HG02970 (cell line): Measurements from ENCODE around the gene CREB1.

Experiments
- ATAC-seq: cut with Tn5 transposase; IDR thresholded peaks from one replicate; pipeline ENCODE4 v1.9.1; 2021; ENCODE audit warnings: mild to moderate bottlenecking, moderate library complexity, moderate number of reproducible peaks; ENCODE audit not compliant: unreplicated experiment, low FRiP score

Gene CREB1

DNA sequence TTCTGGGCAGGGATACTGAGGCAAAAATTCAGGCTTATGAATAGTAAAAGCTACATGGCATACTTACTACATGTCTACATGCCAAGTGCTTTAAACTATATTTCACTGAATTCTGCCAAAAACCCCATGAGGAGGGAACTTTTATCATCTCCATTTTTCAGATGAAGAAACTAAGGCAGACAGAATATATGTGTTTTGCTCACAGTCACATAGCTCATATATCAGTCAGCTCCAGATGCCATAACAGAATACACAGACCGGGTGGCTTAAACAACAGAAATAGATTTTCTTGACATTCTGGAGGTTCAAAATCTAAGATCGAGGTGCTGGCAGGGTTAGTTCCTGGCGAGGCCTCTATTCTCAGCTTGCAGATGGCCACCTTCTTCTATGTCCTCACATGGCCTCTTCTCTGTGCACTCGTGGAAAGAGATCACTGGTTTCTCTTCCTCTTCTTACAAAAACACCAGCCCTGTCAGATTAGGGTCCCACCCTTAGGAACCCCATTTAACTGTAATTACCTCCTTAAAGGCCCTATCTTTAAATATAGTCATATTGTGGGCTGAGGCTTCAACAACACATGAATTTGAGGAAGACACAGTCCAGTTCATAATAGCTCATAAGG lies 27.1 kb upstream of the CREB1 start:
- peak; percentile 17 for ATAC-seq

DNA sequence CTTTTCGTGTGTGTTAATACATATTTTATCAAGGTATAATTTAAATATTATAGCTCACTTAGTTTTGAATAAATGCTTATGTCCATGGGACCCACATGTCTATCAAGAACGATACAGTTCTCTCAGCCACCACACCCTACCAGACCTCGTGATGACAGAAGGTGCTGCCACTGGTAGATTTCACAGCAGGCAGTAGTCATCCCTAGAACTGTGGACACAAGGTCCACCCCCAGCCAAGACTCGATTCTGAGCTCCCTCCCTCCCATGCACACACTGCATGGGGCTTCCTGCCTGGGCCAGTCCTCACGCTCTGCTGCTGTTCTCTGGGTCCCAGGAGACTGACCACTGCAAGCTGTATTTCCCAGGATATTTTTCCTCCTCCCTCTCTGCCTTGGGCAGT lies 26.5 kb upstream of the CREB1 start:
- peak; percentile 60 for ATAC-seq

DNA sequence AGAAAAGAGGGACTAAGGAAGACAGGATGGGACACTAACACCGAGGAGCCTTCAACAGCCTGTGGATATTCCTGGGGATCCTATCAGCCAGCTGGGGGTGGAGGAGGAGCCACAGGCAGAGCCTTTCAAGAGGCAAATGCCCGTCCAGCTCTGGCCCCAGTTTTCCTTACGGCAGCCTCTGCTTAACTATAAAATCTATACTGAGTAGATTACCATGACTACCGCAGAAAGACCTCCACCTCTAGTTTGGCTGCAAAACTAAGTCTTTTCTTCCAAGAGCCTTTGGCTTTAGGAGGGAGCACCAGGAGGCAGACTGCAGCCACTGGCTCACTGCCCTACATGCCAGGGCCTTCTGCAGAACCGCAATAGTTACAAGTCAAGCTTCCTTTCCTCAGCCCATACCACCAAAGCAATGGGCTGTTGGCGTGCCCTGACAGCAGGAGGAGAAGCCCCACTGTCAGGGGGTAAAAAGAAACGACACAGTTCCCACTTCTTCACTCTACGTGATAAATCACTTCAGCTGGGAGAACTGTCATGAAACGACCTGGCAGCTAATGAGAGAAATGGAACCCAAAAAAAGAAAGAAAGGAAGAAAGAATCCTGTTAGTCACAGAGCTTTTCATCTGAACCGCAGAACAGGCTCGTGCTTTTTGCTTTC lies 25.1 kb upstream of the CREB1 start:
- ATAC-seq = no peak

DNA sequence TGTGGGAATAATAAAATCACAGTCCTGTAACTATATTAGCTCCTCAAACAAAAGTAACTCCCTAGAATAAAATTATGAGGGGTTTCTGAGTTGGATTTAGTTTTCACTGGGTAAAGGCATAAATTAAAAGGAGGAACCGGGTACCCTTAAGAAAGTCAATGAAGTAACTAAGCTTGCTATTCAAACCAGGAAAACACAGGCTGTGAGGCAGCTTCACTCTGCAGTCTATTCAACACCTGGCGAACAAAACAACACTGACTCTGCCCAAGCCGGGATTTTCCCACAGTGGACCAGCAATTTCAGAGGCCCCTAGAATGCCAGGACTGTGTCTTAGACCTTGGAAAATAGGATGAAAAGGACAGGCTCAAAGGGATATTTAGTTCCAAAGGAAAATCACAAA lies 24.6 kb upstream of the CREB1 start:
- no peak for ATAC-seq

DNA sequence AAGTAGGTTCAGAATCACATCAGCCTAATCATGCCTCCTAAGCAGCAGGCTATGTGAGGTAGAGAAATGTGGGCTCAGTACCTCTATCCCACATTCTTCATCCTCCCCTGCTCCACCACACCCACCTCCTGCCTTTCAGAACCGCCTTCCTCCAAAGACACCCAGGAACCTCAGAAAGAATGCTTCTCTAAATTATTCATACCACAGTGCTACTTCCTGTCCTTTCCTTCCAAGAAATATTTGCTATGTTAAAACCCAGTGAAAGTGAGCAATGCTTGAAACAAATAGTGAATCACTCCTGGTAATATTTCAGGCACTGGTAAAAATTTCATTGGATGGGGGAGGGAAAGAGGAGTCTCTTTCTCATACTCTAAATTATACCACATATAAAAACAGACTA lies 24.0 kb upstream of the CREB1 start:
- ATAC-seq = no peak

DNA sequence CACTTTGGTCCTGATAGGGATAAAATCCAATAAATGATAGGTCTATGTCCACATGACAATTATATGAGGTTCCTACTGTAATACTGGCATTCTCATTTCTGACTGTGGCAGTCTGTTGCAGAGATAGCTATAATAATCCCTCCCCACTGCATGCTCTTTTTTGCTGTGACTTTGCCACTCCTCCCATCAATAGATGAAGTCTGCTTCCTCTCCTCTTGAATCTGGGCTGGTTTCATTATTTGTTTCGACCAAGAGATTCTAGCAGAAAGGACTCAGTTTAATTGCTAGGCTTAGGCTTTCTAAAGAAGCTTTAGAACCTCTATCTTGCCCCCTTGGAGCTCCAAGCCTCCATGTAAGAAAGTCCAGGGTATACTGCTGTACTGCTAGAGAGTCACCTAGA lies 23.3 kb upstream of the CREB1 start:
- ATAC-seq = no peak

DNA sequence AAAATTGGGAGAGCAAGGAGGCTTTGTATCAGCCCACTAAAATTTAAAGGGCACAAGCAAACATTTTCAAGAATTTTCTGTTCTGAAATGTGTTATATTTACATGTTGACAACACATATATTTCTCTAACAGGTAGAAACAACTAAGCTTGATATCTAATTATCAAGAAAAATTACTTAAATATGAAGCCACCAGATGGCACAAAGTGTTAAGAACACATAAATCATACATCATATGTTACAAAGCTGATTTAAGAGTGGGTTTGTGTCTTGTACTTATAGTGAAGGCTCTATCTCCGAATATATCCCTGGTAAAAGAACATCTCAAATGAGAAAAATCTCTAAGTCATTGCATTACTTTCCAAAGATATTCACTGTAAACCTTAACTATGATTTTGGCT lies 19.6 kb upstream of the CREB1 start:
- ATAC-seq = no peak

DNA sequence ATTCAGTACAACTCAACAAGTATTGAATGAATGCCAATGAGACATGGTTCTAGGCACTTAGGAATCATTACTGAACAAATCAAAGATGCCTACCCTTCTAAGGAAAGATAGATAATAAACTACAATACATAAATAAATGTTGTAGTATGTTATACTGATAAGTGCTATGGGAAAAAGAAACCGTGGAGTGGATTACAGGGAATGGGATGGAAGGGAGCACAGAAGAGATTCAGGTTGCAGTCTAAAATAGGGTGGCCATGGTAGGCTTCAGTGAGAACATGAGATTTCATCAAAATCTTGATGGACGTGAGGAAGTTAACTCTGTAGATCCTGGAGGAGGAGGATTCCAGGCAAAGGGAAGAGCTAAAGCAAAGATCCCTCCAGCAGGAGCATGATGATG lies 17.9 kb upstream of the CREB1 start:
- ATAC-seq = no peak

DNA sequence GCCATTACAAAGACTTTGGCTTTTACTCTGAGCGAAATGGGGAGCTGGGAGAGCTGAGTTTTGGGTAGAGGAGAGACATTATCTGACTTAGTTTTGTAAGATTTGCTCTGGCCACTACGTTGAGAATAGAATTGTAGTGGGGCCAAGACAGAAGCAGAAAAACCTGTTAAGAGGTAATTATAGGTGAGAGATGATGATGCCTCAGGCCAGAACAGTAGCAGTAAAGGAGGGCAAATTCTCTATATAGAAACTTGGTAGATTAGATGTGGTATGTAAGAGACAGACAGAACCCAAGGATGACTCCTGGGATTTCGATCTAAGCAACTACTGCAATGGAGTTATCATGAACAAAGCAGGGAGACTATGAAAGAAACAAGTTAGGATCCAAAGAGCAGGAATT lies 17.4 kb upstream of the CREB1 start:
- no peak for ATAC-seq

DNA sequence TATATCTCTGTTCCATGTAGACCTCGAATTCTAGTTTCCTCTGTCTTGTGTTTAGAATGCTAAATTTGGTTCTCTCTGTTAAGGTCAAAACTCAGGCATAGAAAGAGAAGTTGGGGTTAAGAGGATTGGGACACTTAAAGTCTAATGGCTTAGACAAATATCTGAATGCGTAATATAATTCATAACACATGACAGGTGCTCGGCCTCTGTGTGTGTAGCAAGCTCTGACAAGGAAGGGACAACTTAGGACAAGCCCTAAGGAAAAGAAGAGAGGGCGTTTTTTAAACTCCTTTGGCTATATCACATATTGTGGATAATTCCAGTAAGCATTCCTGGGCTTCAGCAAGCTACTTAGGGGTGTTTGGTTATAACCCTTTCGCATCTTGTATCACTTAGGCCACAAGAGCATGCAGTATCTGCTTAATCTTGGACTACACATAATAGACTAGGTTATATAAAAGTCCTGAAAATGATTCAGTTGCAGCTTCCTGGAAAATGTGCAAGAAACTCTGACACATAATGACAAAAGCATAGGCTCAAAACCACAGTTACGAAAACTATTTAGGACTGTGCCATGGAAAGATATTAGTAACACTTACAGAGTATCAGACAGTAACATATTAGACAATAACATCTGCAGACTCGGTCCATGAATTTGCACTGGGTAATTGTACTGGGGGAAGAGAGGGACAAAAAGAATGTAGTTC lies 16.1 kb upstream of the CREB1 start:
- ATAC-seq = no peak

DNA sequence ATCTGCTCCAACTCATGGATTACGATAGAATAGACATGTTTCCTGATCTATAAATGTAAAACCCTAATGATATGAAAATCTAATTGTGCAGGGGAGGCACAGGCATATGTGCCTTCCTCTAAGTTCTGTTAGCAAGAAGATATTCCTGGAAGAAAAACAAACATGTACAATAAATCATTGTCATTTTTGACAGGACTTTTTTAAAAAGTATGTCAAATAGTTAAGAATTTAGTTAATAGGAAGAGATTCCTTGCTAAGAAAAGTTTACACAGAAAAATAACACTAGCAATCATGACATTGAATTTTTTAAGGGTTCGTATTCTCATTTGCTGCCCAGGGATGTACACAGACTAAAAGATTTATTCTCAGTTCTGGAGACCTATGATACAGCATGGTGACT lies 15.3 kb upstream of the CREB1 start:
- no peak for ATAC-seq

DNA sequence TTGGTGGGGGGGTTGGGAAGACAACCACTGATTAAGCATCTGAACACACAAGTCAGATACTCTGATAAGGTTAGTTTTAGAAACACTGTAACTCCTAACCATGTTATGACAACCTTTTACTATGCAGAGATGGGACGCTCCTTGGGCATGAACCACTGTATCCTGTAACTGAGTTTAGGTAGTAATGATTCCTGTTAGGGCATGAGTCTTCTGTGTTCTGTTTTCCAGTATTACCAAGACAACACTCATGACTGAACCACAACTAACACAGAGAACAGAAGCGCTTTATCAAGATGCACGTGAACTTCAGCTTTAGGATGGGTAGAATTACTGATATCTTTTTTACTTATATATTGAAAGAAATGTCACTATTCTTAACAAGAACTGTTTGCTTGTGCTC lies 14.1 kb upstream of the CREB1 start:
- no peak for ATAC-seq

DNA sequence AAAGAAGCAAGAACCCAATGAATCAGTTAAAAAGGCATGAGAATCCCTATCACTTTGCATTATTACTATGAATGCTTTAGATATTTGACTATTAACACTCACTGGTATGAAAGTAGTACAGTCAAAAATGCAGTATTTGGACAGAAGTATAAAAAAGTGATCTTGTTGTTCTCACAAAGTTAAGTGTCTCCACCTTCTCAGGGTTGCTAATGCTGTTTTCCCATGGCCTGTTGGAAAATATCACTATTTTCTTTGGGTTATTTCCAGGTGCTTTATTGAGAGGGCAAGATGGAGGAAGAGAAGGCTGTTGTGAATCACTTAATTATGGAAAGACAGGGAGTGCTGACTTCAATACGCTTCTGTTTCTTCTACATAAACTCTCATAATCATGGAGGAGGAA lies 13.6 kb upstream of the CREB1 start:
- ATAC-seq = no peak

DNA sequence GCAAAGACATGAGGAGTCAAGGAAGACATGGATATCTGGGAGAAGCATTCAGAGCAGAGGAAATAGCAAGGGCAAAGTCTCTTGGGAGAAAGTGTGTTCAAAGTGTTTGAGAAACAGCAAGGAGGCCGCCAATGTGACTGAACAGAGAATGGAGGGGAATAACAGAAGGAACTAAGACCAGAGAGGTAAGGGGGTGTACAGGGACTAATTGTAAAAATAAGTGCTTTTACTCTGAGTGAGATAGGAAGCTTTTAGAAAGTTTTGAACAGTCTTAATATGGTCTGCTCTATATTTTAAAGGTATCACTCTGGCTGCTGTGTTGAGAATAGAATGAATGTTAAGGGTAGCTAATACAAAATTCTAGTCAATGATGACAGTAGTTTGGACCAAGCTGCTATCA lies 6.8 kb upstream of the CREB1 start:
- ATAC-seq = no peak

DNA sequence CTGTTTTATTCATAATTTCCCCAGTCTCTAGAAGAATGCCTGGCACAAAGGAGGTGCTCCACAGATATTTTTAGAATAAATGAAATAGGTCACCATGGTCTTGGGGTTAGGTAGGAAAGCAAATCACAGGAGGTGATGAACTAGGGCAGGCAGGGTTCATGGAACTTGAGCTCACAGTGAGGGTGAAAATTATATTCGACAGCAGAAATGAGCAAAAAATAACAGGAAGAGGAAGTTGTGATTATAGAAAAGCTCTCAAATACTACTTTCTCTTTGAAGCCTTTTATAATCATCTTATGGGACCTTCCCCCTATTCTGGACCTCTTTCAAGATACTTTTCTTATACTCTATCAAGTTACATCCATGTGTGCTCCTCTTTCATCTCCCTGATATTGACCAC lies 4.5 kb upstream of the CREB1 start:
- no peak for ATAC-seq

DNA sequence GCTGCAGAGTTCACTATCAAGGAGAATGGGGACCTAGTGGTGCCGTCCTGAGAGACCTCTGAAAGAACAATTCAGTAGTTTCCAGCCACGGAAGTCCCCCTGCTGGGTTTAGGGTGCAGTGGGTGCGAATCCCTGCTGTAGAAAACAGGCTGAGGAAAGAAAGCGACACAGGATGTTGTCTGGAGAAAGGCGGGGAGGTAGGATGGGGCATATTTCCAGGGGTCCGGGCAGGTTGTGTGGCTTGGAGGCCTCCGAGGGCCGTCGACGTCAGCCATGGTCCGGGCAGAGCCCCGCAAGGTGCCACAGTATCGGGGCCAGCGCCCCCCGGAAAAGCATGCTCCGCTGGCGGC lies 807 bp upstream of the CREB1 start:
- no peak for ATAC-seq

DNA sequence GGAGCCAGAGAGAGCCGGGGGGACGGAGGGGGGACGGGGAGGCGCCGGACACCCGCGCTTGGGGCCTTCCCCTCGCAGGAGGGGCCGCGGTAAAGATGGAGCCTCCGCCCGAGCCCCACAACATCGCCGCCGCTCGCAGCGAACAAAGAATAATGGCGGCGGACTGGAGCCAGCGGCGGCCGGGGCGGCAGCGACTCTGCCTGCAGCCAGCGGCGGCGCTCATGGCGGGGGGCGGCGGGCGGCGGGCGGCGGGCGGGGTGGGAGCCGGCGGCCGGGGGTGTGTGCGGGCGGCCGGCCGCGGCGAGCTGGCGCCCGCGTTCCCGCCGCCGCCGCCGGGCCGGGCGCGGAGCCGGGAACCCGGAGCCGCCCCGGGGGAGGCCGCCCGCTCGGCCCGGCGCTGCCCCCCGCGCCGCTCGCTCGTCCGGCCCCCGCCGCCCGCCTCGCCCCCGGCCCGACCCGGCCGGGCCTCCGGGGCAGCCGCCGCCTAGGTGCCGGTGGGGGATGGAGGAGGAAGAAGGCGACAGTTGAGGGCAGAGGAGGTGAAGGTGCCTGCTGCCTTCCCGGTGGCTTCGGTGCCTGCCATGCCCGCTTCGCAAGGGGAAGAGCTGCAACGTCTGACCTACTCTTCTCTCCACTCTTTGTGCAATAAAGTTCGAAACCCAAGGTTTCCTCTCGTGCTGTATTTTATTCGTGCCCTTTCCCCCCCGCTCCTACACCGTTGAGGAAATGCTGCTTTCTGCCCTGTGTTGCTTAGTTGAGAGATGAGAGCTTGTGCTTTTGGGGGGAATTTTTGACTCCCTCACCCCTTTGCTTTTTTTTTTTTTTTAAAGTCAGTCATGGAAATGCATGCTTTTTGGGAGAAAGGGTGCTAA lies 634 bp downstream of the CREB1 start:
- peak; percentile 5 for ATAC-seq

DNA sequence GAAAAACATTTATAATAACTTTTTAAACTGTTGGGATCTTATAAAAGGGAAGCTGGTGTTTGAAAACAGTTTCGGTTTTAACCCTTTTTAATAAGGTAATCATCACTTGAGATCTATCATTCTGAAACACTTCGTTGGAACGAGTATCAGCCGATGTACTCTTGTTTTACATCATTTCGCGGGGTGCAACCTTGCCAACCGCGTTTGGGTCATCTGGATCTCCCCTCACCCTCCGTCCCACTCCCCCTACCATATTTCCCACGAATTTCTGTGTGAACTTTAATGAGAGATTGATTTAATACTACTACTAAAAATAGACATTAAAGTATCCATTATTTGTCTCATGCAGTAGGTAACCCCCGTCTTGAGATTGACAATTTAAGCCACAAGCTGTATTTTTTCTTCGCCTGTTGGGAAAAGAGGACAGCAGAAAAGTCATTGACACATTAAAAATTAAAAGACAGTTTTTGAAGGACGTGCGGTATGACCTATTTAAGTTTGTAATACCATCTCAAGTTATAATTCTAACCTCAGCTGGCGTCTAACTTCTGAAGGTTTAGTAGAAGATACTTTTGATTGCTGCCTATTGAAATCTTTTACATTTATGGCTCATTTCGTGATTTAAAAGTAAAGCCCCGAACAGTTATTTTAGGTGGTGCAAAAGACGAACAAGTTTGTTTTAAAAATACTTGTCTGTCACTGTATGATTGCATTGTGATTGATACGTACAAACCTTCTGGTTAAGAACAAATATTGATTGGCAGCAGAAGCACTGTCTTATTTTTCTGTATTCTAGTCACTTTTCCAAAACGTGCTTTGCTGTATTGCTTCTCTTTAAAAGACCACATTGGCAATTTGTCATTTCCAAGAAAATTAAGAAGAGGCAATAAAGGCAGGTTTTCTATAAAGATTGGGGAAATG lies 1.5 kb downstream of the CREB1 start:
- ATAC-seq = no peak

DNA sequence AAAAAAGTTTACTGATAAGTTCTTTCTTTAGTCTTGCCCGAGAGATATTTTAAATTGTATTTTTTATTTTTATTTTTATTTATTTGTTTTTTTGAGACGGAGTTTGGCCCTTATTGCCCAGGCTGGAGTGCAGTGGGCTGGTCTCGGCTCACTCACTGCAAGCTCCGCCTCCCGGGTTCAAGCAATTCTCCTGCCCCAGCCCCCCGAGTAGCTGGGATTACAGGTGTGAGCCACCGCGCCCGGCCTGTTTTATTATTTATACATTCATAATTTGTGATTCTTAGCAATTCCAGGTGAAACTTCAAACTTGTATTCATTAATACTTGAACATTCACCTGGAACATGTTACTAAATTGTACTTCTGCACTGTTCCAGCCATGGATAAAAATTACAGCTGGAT lies 2.9 kb downstream of the CREB1 start:
- no peak for ATAC-seq

DNA sequence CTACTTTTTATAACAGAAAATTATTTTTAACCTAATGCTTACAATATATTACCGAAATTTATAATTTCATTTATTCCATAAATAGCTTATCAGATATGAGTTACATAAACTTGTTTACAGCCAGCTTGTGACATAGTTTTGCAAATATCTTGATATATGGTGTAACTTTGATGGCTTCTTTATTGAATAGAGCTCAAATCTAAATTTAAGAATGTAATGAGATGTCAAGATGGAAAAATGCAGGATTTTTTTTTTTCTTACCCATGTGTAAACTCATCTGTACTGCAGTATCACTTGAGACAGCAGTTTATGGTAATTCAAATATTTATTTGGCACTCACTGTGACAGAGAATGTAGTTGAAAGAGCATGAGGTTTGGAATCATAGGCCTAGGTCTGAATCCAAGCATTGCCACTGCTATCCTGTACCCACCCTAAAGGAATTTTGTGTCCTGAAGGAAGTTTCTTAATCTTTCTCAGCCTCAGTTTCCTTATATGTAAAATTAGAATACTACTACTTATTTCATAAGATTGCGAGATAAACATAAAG lies 3.8 kb downstream of the CREB1 start:
- no peak for ATAC-seq
